NCI-H2107 (cell line): Measurements from ENCODE around the gene P2RY8.
"Not testable (repeated sequence)": the region's sequence is repeated elsewhere in the genome, so short reads cannot be mapped to it uniquely, and the experiment has no call there.

Source experiments
- DNase-seq: peaks from one replicate; lab custom pipeline; 2025; lab: John Stamatoyannopoulos, UW

The P2RY8 gene

GRCh38 chrX:1518512-1518911 lies 18.5 kb downstream of the P2RY8 start:
- no peak for DNase-seq

- DNase-seq: no peak
Measured at GRCh38 chrX:1516596-1517104, 20.3 kb downstream of the P2RY8 start.

GRCh38 chrX:1511829-1512228 lies 25.2 kb downstream of the P2RY8 start:
- DNase-seq: no peak

GRCh38 chrX:1511150-1511549 lies 25.8 kb downstream of the P2RY8 start:
- no peak for DNase-seq

GRCh38 chrX:1507511-1508463 lies 29.2 kb downstream of the P2RY8 start:
- DNase-seq: no peak

- no peak for DNase-seq
Measured at GRCh38 chrX:1506916-1507315, 30.1 kb downstream of the P2RY8 start.

- no peak for DNase-seq
Measured at GRCh38 chrX:1502853-1503252, 34.1 kb downstream of the P2RY8 start.

- DNase-seq: no peak
Measured at GRCh38 chrX:1502241-1502640, 34.7 kb downstream of the P2RY8 start.

- DNase-seq: no peak
Measured at GRCh38 chrX:1500701-1501624, 36.0 kb downstream of the P2RY8 start.

- DNase-seq: no peak
Measured at GRCh38 chrX:1496076-1496475, 40.9 kb downstream of the P2RY8 start.

- DNase-seq: no peak
Measured at GRCh38 chrX:1493877-1494510, 43.0 kb downstream of the P2RY8 start.

GRCh38 chrX:1493412-1493811 lies 43.6 kb downstream of the P2RY8 start:
- no peak for DNase-seq

- no peak for DNase-seq
Measured at GRCh38 chrX:1492421-1493012, 44.5 kb downstream of the P2RY8 start.

GRCh38 chrX:1491851-1492349 lies 45.1 kb downstream of the P2RY8 start:
- no peak for DNase-seq

GRCh38 chrX:1491248-1491647 lies 45.7 kb downstream of the P2RY8 start:
- DNase-seq: not testable (repeated sequence)

- not testable (repeated sequence) for DNase-seq
Measured at GRCh38 chrX:1490723-1491122, 46.3 kb downstream of the P2RY8 start.

GRCh38 chrX:1489354-1489753 lies 47.6 kb downstream of the P2RY8 start:
- not testable (repeated sequence) for DNase-seq

- DNase-seq: no peak
Measured at GRCh38 chrX:1488745-1489144, 48.2 kb downstream of the P2RY8 start.

- DNase-seq: no peak
Measured at GRCh38 chrX:1488141-1488540, 48.8 kb downstream of the P2RY8 start.

- no peak for DNase-seq
Measured at GRCh38 chrX:1487401-1487800, 49.6 kb downstream of the P2RY8 start.

GRCh38 chrX:1486749-1487361 lies 50.1 kb downstream of the P2RY8 start:
- no peak for DNase-seq
